ENCODE results near the gene PPFIBP2.
A peak's percentile ranks its signal among the peaks of the same experiment; 100 is the strongest.
"Not testable (repeated sequence)": the region's sequence is repeated elsewhere in the genome, so short reads cannot be mapped to it uniquely, and the experiment has no call there.

PPFIBP2 gene

GRCh38 chr11:7500251-7500650 lies 13.5 kb upstream of the PPFIBP2 start:
- DNase-seq, result no peak

- no peak for DNase-seq
Measured at GRCh38 chr11:7501251-7501650, 12.5 kb upstream of the PPFIBP2 start.

DNA sequence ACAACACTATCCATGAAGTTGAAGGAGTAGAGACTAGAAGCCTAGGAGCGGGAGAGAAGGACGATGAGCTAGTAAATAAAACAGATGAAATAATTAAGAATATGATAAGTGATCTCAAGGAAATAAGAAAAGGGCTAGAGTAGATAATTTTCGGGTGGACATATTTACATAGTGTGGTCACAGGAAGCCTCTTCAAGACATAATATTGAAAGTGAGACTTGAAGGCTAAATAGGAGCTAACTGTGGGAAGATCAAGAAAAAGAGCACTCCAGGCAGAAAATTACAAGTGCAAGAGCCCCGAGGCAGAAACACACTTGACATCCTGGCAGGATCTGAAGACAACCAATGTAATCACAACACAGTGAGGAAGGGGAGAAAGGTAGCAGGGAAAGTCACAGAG lies 11.9 kb upstream of the PPFIBP2 start:
- DNase-seq, result no peak

DNA sequence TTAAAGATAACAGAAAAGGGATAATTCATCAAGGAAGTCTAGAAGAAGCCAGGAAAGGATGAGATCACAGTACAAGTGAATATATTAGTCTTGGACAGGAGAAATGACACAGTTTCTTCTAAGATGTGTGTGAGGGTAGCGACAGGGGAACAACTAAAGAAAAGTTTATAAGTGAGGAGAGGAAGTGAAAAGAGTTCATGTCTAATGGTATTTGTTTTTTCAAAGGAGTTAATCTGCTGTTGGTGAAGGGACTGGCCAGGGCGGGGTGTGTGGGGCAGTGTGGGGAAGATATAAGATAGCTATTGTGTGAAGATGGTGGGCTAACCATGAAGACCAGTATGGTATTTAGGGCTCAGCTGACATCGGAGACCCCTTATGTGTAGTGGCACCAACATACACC lies 7.6 kb upstream of the PPFIBP2 start:
- no peak for DNase-seq

- DNase-seq, result no peak
Measured at GRCh38 chr11:7508087-7508486, 5.7 kb upstream of the PPFIBP2 start.

- DNase-seq, result no peak
Measured at GRCh38 chr11:7509966-7510365, 3.8 kb upstream of the PPFIBP2 start.

- no peak for DNase-seq
Measured at GRCh38 chr11:7511401-7511800, 2.4 kb upstream of the PPFIBP2 start.

GRCh38 chr11:7512525-7513233 lies 1.1 kb upstream of the PPFIBP2 start:
- no peak for DNase-seq

GRCh38 chr11:7514099-7514591 lies 346 bp downstream of the PPFIBP2 start:
- no peak for DNase-seq

- no peak for DNase-seq
Measured at GRCh38 chr11:7515447-7515886, 1.7 kb downstream of the PPFIBP2 start.

DNA sequence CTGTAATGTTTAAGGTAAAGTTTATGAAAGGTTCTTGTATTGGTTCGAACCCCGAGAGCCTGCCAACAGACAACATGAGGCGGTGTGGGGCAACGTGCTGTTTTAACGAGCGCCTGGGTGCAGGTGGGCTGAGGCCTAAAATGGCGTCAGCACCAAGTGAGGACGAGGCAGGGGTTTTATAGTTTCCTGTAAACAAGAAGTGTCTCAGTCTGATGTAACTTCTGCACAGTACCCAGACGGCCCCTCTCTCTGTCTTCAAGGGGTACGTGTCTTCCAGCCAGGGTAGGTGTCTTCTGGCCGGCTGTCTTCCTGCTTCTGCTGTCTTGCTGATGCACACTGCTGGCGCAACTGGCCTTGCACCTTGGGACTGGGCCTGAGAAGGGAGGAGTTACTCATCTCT lies 2.7 kb downstream of the PPFIBP2 start:
- no peak for DNase-seq

DNA sequence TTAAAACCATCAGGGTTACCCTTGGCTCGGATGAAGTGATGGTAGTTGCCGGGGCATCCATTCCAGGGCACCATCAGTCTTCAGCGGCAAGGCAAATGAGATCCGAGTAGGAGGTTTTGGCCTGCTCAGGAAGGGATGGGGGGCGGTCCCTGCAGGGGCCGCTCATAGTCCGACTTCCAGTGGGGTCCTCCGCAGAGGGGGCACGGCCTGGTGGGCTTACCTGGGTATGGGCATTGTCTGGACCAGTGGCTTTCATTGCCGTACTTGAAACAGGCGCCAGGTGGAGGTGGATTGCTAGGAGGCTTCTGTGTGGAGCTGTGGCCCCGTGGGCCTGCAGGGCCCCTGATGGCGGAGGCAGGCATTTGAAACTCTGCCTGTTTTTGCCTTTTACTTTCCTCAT lies 3.9 kb downstream of the PPFIBP2 start:
- DNase-seq, result not testable (repeated sequence)

- no peak for DNase-seq
Measured at GRCh38 chr11:7518811-7519562, 5.2 kb downstream of the PPFIBP2 start.

GRCh38 chr11:7520011-7520942 lies 6.5 kb downstream of the PPFIBP2 start:
- DNase-seq, result no peak

GRCh38 chr11:7520981-7521487 lies 7.2 kb downstream of the PPFIBP2 start:
- no peak for DNase-seq

GRCh38 chr11:7522121-7522520 lies 8.3 kb downstream of the PPFIBP2 start:
- no peak for DNase-seq

DNA sequence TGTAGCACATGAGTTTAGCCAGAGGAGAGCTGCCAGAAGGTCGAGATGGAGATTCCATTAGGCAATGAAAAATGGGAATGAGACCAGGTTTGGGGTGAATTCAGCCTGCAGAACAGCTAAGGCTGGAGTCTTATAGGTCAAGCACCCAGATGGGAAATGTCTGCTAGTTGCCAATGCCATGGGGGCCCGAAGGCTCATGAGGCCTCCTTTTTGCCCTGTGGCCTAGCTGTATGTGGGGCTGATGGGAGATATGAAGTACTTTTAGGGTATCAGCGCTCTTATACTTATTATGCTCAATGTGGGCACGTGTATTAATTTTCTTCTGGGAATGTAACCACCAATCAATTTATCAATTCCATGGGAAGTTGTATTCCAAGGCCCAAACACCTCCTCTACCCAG lies 8.7 kb downstream of the PPFIBP2 start:
- no peak for DNase-seq

GRCh38 chr11:7523416-7524210 lies 9.8 kb downstream of the PPFIBP2 start:
- DNase-seq, result no peak

GRCh38 chr11:7524462-7525235 lies 10.8 kb downstream of the PPFIBP2 start:
- DNase-seq, result no peak

DNA sequence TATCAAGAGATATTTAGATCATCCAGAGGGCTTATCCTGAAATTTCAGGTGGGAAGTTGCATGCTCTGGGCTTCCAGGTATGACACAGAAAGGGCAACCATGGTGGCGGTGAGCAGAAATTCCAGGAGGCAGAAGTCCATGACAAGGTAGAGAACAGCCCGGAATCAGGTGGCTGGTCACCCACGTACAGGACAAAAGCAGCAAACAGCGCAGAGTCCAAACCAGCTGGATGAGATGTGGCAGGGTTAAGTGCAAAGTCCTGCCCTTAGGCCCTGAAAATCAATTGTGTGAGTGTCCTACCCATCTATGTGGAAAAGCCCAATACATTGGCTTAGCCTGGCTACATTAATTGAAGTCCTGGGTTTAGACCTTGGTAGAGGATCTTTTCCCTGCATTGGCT lies 11.6 kb downstream of the PPFIBP2 start:
- no peak for DNase-seq

DNA sequence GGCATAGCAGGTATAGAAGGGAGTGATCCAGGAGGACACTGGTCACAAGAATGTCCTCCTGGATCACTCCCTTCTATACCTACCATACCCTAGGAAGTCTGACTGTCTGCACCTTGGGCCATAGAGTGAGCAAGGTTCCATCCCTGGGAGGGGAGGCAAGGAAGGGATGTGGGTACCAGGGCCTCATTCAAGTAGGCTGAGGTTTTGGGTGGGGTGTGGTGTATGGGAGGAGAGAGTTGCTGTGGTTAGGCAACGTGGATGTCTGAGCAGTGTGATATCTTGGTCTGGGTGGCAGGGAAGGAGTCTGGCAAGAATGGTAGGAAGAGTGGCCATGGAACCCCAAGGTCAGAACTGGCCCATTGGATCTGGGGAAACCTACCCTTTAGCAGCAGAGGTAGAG lies 13.2 kb downstream of the PPFIBP2 start:
- peak; percentile 71 for DNase-seq

All from central memory CD4-positive, alpha-beta T cell (primary cell).